Heart left ventricle (tissue), 13 donors: ENCODE results near the gene ITPRID2.

Experiments
- CTCF ChIP-seq, 12 donors: fragments of 200-600 bp; sonication (generic) in 4 of 12; IDR thresholded peaks; one replicate each; pipeline versions ENCODE4 v1.5.0 to v1.8.0; 2018 to 2022; ENCODE audit warnings: antibody characterized with exemption in 12 of 12, mild to moderate bottlenecking in 5 of 12
- POLR2A ChIP-seq, 2 donors: fragments of 450-650 bp; IDR thresholded peaks; one replicate each; pipeline ENCODE4 v1.6.1; 2017; ENCODE audit warnings: antibody characterized with exemption in 2 of 2, mild to moderate bottlenecking in 2 of 2, moderate library complexity in 2 of 2
- donor health status: ischemic (EF 13 %, LVEDD 7.1; RV severe dilation, severe dysfunction).
- donor health status: DM: no; HTN: yes; CAD: no.
- donor health status: DM: no; HTN: no; CAD: no.
- donor health status: ischemic (EF 25% LVEDD 6.9; RV normal size, moderate dysfunction).
- donor health status: ischemic (EF 25% LVEDD 5.7; RV mildly dilated, moderate dysfunction).
- donor health status: ischemic (EF 35%, LVEDD 5.7; RV mildly dilated, moderate dysfunction).
- donor health status: nonischemic (EF 11% LVEDD 7.7; RV severe dilation, severe dysfunction).
- donor health status: DM: yes; HTN: yes; CAD: no.
- donor health status: PGD.
- donor health status: ischemic (EF 29% LVEDD 5.4; RV normal size, mild dysfunction).
- donor health status: nonischemic (EF 23%, LVEDD 6.1; RV moderate dilation, normal function).

GRCh38 chr2:181876614-181877063 lies 14.9 kb upstream of the ITPRID2 start:
- TF ChIP-seq POLR2A (IDR thresholded peaks at IDR 0.05): no peak
- TF ChIP-seq CTCF (IDR thresholded peaks at IDR 0.05): no peak
